NCI-H226 (cell line): ENCODE measurements around the gene GLRX5.
"Not testable (repeated sequence)": the region's sequence is repeated elsewhere in the genome, so short reads cannot be mapped to it uniquely, and the experiment has no call there.

ENCODE experiments used
- DNase-seq: peaks from one replicate; pipeline ENCODE4 v3.0.0-alpha.2; 2015

GLRX5 gene

DNA sequence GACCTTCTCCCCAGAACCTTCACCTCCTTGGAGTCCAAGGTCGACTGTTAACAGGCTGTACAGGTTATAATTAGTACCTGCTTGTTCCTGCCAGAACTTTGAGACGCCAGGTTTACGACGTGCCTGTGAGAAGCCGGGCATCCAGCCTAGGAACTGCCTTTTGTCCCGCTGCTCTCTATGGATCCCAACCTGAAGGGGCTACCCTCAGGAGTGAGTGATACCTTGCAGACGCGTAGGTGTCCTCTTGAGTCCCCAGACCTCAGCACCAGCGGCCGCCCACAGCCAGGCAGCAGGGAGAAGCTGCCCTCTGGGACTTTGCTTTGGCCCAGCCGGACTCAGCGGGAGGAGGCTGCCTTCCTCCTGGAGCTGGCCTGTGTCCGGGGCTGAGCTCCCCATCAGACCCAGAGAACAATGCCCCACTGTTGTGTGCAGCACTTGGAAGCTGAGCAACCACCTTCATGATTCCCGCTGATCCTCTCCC is 34.6 kb upstream of the GLRX5 start:
- DNase-seq, result no peak

- DNase-seq, result peak; percentile 38
Observed at GRCh38 chr14:95500772-95501401, 34.0 kb upstream of the GLRX5 start.

DNA sequence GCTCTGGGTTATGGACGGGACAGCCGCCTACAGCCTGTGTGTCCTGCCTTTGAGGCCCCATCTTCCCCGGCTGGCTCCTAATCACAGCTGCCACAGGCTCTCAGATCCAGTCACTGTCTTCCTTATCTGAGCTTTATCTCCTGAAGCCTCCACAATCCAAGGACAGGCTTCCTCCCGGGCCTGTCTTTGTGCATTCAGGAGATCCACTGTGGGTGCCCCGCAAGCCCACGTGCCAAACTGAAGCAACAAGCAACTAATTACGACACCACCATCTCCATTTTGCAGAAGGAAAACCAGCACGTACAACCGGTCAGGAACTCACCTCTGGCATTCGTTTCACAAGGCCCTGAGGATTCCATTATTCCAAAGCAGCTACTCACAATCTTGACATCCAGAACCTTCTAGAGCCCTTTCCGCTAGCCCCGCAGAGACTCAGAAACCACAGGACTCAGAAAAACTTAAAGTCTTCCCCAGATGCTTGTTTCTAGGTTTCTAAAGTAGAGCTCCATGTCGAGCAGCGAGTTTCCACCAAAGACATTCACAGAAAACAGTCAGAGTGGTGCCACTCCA is 32.4 kb upstream of the GLRX5 start:
- DNase-seq, result no peak

GRCh38 chr14:95503365-95504134 is 31.3 kb upstream of the GLRX5 start:
- no peak for DNase-seq

GRCh38 chr14:95504135-95505029 is 30.5 kb upstream of the GLRX5 start:
- DNase-seq, result peak; percentile 68

GRCh38 chr14:95505030-95505589 is 29.7 kb upstream of the GLRX5 start:
- no peak for DNase-seq

GRCh38 chr14:95507174-95507573 is 27.7 kb upstream of the GLRX5 start:
- DNase-seq, result peak; percentile 98

DNA sequence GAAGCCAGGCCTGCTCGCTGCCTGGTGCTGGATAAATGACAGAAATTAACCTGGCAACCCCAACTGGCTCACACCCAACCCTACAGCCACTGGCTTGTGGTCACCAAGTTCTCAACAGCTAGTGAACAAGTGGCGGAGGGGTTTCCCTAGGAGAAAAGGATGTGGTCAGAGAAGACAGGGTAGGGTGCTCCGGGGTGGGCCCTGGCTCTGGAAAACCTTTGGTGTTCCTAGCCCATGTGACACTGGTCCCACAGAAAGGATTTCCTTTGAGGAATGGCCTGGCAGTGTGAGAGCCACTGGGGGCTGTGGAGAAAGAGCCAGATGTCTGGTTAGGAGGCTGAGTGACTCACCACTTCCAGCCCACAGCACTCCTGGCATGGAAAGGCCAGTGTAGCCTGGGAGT is 27.1 kb upstream of the GLRX5 start:
- DNase-seq, result peak; percentile 78

- no peak for DNase-seq
Observed at GRCh38 chr14:95508377-95508776, 26.5 kb upstream of the GLRX5 start.

GRCh38 chr14:95509495-95509894 is 25.4 kb upstream of the GLRX5 start:
- no peak for DNase-seq

DNA sequence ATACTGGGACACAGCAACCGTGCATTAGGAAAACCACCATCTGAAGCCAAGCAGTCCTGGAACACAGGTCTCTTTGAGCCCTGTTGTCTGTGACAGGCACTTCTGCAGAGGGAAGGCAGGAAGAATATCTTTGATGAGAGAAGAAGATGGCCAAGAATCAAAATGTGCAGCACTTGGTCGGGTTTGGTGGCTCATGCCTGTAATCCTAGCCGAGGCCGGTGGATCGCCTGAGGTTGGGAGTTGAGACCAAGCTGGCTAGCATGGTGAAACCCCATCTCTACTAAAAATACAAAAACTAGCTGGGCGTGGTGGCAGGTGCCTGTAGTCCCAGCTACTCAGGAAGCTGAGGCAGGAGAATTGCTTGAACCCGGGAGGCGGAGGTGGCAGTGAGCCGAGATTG is 24.5 kb upstream of the GLRX5 start:
- DNase-seq, result not testable (repeated sequence)

DNA sequence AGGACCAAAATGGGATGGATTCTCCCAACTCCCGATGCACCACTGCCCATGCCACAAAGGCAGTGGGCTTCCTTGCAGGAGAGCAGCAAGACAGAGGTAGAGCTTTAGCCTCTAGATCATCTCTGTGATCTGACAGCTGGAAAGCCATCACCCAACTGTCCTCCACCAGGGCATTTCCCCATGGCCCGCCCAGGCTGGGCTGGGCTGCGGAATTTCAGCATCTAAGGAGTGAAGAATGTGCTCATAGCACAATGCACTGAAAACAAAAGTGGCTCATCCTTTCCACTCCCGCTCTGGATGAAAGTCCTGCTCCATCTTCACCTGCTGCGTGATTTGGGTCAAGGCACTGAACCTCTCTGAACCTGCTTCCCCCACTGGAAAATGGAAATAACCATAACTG is 24.0 kb upstream of the GLRX5 start:
- no peak for DNase-seq

DNA sequence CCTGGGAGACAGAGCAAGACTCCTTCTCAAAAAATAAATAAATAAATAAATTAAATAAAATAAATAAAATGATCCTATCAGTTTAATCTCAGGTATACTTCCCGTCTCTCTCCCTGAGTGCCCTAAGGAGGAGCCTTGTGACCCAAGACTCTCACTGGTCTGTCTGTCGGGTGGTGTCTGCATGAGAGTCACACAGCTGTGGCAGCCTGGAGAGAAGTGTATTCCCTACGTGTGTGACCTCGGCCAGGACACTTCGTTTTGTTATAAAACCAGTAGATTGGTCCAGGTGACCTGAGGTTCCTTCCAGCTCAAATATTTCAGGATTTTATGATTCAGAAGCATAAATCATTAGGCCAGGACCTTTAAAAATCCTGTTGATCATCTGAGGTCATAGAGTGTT is 23.2 kb upstream of the GLRX5 start:
- no peak for DNase-seq

GRCh38 chr14:95513291-95513690 is 21.6 kb upstream of the GLRX5 start:
- DNase-seq, result no peak

DNA sequence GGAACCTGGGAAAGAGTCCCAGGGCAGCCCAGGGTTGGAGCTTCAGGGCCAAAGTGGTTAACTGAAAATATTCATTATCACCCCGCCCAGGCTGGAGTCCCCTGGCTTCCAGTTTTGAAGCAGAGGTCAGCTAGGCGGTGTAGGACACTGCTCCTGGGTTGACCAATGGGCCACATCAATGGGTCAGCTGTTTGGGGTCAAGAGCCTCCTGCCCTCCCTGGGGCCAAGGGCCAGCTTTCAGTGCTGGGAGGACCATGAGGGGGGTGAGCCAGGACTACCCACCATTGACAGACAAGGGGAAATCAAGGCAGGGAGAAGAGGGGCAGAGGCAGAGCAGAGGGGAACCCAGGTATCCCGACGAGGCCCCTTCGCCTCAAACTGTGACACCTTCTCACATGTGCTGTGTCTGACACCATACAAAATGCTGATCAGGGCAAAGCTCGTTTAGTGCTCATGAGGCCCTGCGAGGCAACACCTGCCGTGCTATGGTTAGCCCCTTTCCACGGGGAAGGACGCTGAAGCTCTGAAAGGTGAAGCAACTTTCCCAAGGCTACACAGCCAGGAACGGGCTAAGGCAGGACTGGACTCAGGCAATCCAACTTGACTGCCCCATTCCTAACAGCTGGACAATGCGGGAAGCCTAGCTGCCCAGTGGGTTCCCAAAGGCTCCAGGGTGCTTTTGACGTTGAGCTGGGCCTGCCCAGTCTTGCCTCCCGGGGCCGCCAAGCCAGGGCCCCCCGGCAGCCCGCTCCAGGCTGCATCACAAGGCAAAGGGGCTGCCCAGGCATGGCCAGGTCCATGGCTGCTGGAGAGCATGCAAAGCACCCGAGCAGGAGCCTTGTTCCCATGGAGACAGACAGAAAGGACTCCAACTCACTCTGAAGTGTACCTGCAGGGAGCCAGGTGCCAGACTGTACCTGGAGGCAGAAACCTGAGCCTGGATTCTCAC is 20.4 kb upstream of the GLRX5 start:
- no peak for DNase-seq

- DNase-seq, result no peak
Observed at GRCh38 chr14:95515080-95515489, 19.8 kb upstream of the GLRX5 start.

DNA sequence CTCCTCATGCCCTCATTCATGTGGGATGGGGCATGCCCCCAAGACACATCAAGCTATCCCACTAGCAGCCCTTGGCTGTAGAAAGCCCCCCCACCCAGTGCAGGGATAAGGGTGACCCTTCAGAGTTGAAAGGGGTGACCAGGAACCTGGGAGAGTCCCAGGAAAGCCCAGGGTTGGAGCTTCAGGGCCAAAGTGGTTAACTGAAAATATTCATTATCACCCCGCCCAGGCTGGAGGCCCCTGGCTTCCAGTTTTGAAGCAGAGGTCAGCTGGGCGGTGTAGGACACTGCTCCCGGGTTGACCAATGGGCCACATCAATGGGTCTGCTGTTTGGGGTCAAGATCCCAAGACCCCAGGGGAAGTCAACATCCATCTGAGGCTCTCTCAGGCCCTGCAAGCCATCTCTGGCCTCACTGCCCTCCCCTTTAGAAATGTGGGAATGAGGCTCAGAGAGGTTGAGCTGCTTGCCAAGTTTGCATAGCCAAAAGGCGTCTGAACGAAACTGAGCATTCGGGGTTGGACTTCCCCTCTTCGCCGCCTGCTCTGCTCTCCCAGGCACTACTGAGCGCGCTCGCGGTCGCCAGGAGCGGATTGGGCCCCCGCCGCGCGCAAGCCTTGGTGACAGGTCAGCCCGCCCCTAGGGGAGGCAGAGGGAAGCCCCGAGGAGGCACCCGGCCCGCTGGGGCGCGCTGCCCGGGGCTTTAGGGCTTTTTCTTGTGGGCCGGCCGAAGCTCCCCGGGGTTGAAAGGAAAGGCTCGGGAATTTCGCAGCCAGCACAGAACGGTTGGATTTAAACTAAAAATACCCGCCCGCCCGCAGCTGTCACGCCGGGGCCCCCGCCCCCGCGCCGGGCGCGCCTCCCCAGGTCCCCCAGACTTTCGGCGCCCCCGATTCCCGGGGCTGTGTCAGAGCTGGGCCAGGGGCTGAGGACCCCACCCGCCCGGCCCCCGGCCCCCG is 19.0 kb upstream of the GLRX5 start:
- DNase-seq, result no peak

GRCh38 chr14:95516554-95517181 is 18.2 kb upstream of the GLRX5 start, which contains the start of gene SYNE3:
SYNE3 (minus strand) TSS chr14:95516650; CDS start chr14:95475821, 40,829 bp downstream.
- no peak for DNase-seq

GRCh38 chr14:95518045-95518751 is 16.7 kb upstream of the GLRX5 start:
- DNase-seq, result peak; percentile 80
